Muscle of leg (tissue), 11 donors: Measurements from ENCODE around the gene C2orf15. TPM values are rescaled to one million over a fixed set of nuclear protein-coding genes. Genes with fewer than 3 reads are reported as not detected.

Source experiments
- DNase-seq: peaks from one replicate; pipeline ENCODE4 v3.0.0; 2013
- H3K27ac ChIP-seq: one replicate; pipeline ENCODE4 v1.5.1; 2013; ENCODE audit warnings: mild to moderate bottlenecking, low read length, control low read depth
- H3K27me3 ChIP-seq: one replicate; pipeline ENCODE4 v1.6.1; 2013; ENCODE audit warnings: low read length; ENCODE audit not compliant: control insufficient read depth, insufficient read depth
- H3K36me3 ChIP-seq: one replicate; pipeline ENCODE4 v1.6.1; 2013; ENCODE audit warnings: low read length; ENCODE audit not compliant: control insufficient read depth, insufficient read depth
- H3K4me1 ChIP-seq: one replicate; pipeline ENCODE4 v1.6.1; 2013; ENCODE audit warnings: low read length; ENCODE audit not compliant: control insufficient read depth, insufficient read depth
- H3K4me3 ChIP-seq: one replicate; pipeline ENCODE4 v1.5.1; 2013; ENCODE audit warnings: low read length, control low read depth
- H3K9me3 ChIP-seq: replicated peaks from 2 replicates; pipeline ENCODE4 v1.6.1; 2013; ENCODE audit warnings: low read depth, low read length; ENCODE audit not compliant: control insufficient read depth
- WGBS: methylation state at CpG from one replicate; pipeline ENCODE4 v1.1.5; 2013; ENCODE audit warnings: missing lambda C conversion rate; ENCODE audit not compliant: insufficient coverage; 5-methylcytosine and 5-hydroxymethylcytosine counted together
- polyA plus RNA-seq, 8 donors: library from polyadenylated mRNA; unstranded; fragments of 120-200 nt; gene quantifications; one replicate each; pipeline versions ENCODE4 v1.2.1 to v1.2.3, GENCODE V29; 2013; ENCODE audit warnings: inconsistent platforms in 1 of 8, low replicate concordance in 1 of 8; ENCODE audit not compliant: insufficient read length in 8 of 8, insufficient read depth in 1 of 8
- total RNA-seq: library from RNA; stranded (reverse); fragments of 120-200 nt; gene quantifications from one replicate; pipeline ENCODE4 v1.2.4, GENCODE V29; 2013

C2orf15 gene
- total and polyA plus RNA-seq, 9 donors, result 0.04 to 0.88 (median 0.48) TPM; not detected in 1

- H3K36me3 ChIP-seq, result no peaks in the 10 kb centered on the region
- peaks cover 2% of the 10 kb centered on the region for H3K9me3 ChIP-seq
- H3K4me1 ChIP-seq, result peaks cover 9% of the 10 kb centered on the region
- peaks cover 6% of the 10 kb centered on the region for H3K27me3 ChIP-seq
- no peak for DNase-seq
- whole genome bisulfite sequencing, result 67% methylated on average over 1 of the region's 4 CpGs
- H3K27ac ChIP-seq, result no peak overlapping the region
- H3K4me3 ChIP-seq, result no peak overlapping the region
These were observed 2.5 kb upstream of the C2orf15 start for GRCh38 chr2:99139003-99139402.

DNA sequence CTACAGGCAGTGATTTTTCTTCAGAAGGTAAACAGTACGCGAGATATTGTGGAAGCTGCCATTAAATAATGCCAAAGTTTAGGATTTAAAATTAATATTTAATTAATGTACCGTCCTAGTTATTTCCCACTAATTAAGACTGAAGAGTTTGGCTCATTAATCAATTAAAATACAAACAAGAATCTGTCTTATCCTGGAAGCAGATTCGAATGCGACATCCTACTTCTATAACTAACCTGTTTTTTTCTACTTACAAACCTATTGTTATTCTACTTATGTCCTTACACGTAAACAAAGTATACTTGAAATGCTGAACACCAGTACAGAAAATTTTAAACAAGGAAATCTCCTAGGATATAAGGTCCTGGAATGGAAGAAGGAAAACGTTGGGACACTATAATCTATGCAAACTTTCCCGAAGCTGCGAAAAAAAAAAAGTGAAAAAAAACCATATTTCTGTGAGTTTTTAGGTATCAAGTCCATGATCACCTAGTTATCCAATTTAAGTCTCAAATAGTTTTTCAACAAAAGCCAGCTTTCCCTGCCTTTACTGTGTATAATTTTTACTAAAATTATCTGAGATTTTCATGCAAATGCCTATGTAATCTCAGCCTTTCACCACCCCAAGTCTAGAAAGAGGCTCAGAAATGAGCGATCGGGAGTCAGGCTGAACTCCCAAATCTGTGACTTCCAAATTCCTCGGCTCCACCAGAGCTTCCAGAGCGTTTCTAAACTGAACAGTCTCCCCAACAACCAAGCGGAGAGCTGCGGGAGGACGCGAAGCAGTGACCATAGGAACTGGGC, 1.2 kb upstream of the C2orf15 start:
- WGBS, result 0% methylated on average over 7 of the region's 17 CpGs
- no peak overlapping the region for H3K27ac ChIP-seq
- H3K4me3 ChIP-seq, result peak overlapping the region; percentile 95
- peaks cover 6% of the 10 kb centered on the region for H3K27me3 ChIP-seq
- no peaks in the 10 kb centered on the region for H3K9me3 ChIP-seq
- peaks cover 9% of the 10 kb centered on the region for H3K4me1 ChIP-seq
- no peaks in the 10 kb centered on the region for H3K36me3 ChIP-seq
- peak; percentile 48 for DNase-seq

- DNase-seq, result no peak
- no peak overlapping the region for H3K27ac ChIP-seq
- H3K36me3 ChIP-seq, result no peaks in the 10 kb centered on the region
- H3K9me3 ChIP-seq, result no peaks in the 10 kb centered on the region
- peaks cover 9% of the 10 kb centered on the region for H3K4me1 ChIP-seq
- H3K4me3 ChIP-seq, result peak overlapping the region; percentile 95
- peaks cover 6% of the 10 kb centered on the region for H3K27me3 ChIP-seq
- WGBS, result 0% methylated on average over 19 of the region's 21 CpGs
These were observed 722 bp upstream of the C2orf15 start for GRCh38 chr2:99140860-99141109.

DNA sequence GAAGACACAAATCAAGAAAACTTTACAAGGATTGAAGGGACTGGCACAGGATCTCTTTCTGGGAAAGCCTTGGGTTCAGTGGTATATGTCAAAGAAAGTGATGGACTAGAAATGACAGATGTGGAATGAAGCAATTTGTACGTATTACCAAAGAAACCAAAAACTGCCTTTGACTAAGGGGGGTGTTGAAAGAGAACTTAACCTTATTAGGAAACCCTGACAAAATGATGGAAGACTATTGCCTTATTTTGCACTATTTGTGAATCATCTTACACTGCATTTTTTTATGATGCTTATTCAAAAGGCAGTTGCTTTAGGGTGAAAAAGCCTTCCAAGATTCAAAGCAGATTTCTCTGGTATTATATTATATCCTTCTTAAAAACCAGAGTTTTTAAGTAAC, 9.2 kb downstream of the C2orf15 start:
- no peak for DNase-seq
- WGBS, result no CpG with 5 or more reads among the region's 1 CpG

DNA sequence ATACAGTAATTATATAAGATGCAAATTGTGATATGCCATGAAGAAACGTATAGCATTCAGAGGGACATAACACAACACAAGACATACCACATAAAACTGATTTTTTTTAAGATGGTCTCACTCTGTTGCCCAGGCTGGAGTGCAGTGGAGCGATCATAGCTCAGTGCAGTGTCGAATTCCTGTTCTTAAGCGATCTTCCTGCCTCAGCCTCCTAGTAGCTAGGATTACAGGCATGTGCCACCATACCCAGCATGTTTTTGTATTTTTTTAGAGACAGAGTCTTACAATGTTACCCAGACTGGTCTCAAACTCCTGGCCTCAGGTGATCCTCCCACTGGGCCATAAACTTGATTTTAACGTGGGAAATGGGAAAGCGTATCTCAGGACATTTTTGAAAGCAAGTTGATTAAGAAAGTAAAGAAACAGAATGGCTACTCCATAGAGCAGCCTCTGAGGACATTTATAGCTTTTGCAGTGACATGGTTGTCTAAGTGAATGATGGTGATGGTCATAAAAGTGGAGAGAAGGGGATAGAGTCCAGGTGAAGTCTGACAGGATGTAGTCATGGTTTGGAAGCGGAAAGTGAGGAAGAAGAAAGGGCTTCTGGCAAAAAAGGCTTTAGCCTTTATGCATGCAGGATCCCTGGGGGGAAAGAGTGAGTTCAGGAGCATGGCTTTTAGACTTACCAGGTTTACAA, 10.8 kb downstream of the C2orf15 start:
- H3K36me3 ChIP-seq, result peaks cover 5% of the 10 kb centered on the region
- no peaks in the 10 kb centered on the region for H3K9me3 ChIP-seq
- H3K27me3 ChIP-seq, result no peaks in the 10 kb centered on the region
- H3K4me1 ChIP-seq, result peaks cover 9% of the 10 kb centered on the region
- H3K4me3 ChIP-seq, result no peak overlapping the region
- WGBS, result 53% methylated on average over 4 of the region's 7 CpGs
- no peak for DNase-seq
- H3K27ac ChIP-seq, result no peak overlapping the region

More for the DNA sequence above, 9.2 kb downstream of the C2orf15 start:
- Histone ChIP-seq H3K27ac (no peak overlapping the region), H3K4me3 (no peak overlapping the region), H3K4me1 (peaks cover 8% of the 10 kb centered on the region), H3K9me3 (no peaks in the 10 kb centered on the region), H3K27me3 (no peaks in the 10 kb centered on the region), H3K36me3 (no peaks in the 10 kb centered on the region)

- Histone ChIP-seq H3K36me3 (peaks cover 9% of the 10 kb centered on the region), H3K27ac (peak overlapping the region; percentile 93), H3K4me1 (peaks cover 9% of the 10 kb centered on the region), H3K4me3 (peak overlapping the region; percentile 91), H3K9me3 (no peaks in the 10 kb centered on the region), H3K27me3 (no peaks in the 10 kb centered on the region)
- WGBS, result 60% methylated on average over 8 of the region's 12 CpGs
- DNase-seq, result peak; percentile 21
These were observed 12.6 kb downstream of the C2orf15 start for GRCh38 chr2:99153921-99154604.

GRCh38 chr2:99154643-99155536, 13.4 kb downstream of the C2orf15 start, which contains the start of the genes LIPT1 and TSGA10:
Gene LIPT1 (plus strand): TSS chr2:99154967. CDS start chr2:99161958, 6,991 bp downstream.
Gene TSGA10 (minus strand): TSS chr2:99154942. CDS start chr2:99109439, 45,503 bp downstream.
- H3K27me3 ChIP-seq, result no peaks in the 10 kb centered on the region
- DNase-seq, result peak; percentile 98
- peak within 1 kb of the TSS; percentile 91 for H3K4me3 ChIP-seq
- H3K27ac ChIP-seq, result peak within 1 kb of the TSS; percentile 93
- H3K36me3 ChIP-seq, result peaks cover 9% of the 10 kb centered on the region
- no peaks in the 10 kb centered on the region for H3K9me3 ChIP-seq
- WGBS, result under 1% methylated on average over 68 of the region's 70 CpGs
- H3K4me1 ChIP-seq, result peaks cover 9% of the 10 kb centered on the region

DNA sequence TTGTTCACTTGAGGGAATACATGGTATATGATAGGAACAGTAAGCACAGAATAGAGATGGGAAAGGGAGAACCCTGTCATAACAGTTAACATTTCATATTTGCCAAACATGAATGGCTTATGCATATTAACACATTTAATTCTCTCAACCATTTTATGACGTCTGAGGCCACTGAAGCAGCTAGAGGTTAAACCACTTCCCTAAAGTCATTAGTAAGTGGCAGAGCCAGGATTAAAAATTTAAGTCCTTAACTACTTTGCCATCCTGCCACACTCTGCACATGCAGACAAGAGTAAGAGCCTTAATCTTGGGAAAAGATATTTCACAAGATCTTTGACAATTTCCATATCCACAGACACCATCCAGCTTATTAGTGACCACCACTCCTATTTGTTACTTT, 15.4 kb downstream of the C2orf15 start:
- peaks cover 9% of the 10 kb centered on the region for H3K36me3 ChIP-seq
- no CpG with 5 or more reads among the region's 1 CpG for WGBS
- no peaks in the 10 kb centered on the region for H3K9me3 ChIP-seq
- no peaks in the 10 kb centered on the region for H3K27me3 ChIP-seq
- H3K27ac ChIP-seq, result no peak overlapping the region
- H3K4me1 ChIP-seq, result peaks cover 9% of the 10 kb centered on the region
- H3K4me3 ChIP-seq, result no peak overlapping the region
- no peak for DNase-seq

GRCh38 chr2:99158599-99158998, 17.1 kb downstream of the C2orf15 start:
- 80% methylated on average over 1 of the region's 5 CpGs for WGBS
- Histone ChIP-seq H3K27ac (no peak overlapping the region), H3K4me1 (peaks cover 9% of the 10 kb centered on the region), H3K4me3 (no peak overlapping the region), H3K36me3 (peaks cover 15% of the 10 kb centered on the region), H3K9me3 (no peaks in the 10 kb centered on the region), H3K27me3 (no peaks in the 10 kb centered on the region)
- DNase-seq, result no peak
